Measurements from ENCODE around the gene GAPDHS. TPM values are rescaled to one million over a fixed set of nuclear protein-coding genes. Genes with fewer than 3 reads are reported as not detected.

Gene GAPDHS
- total RNA-seq, 1 donor from 2014 or later = not detected

DNA sequence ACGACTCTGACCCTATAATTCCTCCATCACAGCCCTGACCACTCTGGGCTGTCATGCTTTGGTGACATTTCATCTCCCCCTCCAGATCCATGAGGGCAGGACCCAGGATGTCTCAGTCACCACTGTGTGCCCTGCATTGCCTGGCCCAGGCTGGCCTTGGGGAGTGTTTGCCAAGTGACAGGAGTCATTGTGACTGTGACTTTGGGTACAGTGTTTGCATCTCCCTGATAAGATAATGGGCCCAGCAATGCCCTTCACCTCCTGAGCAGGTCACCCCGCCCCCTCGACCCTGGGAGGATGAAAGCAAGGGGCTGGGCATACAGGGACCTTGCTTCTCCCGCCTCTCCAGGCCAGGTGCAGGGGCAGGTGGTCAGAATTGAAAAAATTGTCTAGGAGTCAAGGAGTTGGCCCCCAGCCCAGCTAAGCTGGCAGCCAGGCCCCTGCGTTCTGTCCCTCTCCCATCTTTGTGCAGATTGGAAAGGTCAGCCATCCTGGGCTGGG, 36.1 kb downstream of the GAPDHS start:
- Mint-ChIP-seq H3K27me3 (ENCODE audit: unreplicated experiment) (no peaks in the 10 kb centered on the region), H3K27ac (ENCODE audit: unreplicated experiment) (no peak overlapping the region), H3K4me3 (ENCODE audit: unreplicated experiment) (no peak overlapping the region), H3K9me3 (ENCODE audit: unreplicated experiment) (peaks cover under 1% of the 10 kb centered on the region), H3K4me1 (ENCODE audit: low read depth, unreplicated experiment) (no peaks in the 10 kb centered on the region), H3K36me3 (ENCODE audit: unreplicated experiment) (no peaks in the 10 kb centered on the region)
- TF ChIP-seq, protein P1, sequence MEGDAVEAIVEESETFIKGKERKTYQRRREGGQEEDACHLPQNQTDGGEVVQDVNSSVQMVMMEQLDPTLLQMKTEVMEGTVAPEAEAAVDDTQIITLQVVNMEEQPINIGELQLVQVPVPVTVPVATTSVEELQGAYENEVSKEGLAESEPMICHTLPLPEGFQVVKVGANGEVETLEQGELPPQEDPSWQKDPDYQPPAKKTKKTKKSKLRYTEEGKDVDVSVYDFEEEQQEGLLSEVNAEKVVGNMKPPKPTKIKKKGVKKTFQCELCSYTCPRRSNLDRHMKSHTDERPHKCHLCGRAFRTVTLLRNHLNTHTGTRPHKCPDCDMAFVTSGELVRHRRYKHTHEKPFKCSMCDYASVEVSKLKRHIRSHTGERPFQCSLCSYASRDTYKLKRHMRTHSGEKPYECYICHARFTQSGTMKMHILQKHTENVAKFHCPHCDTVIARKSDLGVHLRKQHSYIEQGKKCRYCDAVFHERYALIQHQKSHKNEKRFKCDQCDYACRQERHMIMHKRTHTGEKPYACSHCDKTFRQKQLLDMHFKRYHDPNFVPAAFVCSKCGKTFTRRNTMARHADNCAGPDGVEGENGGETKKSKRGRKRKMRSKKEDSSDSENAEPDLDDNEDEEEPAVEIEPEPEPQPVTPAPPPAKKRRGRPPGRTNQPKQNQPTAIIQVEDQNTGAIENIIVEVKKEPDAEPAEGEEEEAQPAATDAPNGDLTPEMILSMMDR (IDR thresholded peaks at IDR 0.05; ENCODE audit: partially characterized antibody, unreplicated experiment) = no peak
- no peak for DNase-seq

DNA sequence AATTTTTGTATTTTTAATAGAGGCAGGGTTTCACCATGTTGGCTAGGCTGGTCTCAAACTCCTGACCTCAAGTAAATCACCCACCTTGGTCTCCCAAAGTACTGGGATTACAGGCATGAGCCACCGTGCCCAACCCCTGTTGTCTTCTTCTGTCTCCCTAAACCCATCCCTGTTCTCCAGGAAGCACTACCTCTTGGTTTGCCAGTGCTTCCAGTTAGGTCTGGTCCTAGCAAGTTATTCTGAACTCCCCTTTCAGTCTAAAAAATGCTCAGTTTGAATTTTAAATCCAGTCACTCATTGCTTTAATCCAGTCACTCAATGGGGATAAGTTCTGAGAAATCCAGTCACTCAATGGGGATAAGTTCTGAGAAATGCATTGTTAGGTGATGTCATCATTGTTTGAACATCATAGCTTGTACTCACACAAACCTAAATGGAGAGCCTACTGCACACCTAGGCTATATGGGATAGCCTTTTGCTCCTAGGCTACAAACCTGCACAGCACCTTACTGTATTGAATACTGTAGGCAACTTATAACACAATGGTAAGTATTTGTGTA, 38.2 kb downstream of the GAPDHS start:
- Mint-ChIP-seq H3K27me3 (ENCODE audit: unreplicated experiment) (peaks cover under 1% of the 10 kb centered on the region), H3K4me3 (ENCODE audit: unreplicated experiment) (no peak overlapping the region), H3K9me3 (ENCODE audit: unreplicated experiment) (peaks cover 11% of the 10 kb centered on the region), H3K4me1 (ENCODE audit: low read depth, unreplicated experiment) (no peaks in the 10 kb centered on the region), H3K36me3 (ENCODE audit: unreplicated experiment) (peaks cover 11% of the 10 kb centered on the region), H3K27ac (ENCODE audit: unreplicated experiment) (no peak overlapping the region)
- TF ChIP-seq, protein P1 (IDR thresholded peaks at IDR 0.05; ENCODE audit: partially characterized antibody, unreplicated experiment) = no peak
- DNase-seq = no peak

DNA sequence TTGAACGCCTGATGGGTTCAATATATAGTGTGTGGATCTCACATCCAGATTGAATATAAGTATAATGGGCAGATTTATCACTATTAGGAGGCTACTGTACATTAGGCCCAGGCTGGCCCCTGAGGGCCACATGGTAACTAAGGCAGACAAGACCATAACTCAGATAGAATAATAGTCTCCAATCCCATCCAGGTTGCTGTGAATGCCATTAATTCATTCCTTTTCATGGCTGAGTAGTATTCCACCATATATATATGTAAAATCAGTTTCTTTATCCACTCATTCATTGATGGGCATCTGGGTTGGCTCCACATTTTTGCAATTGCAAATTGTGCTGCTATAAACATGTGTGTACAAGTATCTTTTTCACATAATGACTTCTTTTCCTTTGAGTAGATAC, 44.7 kb downstream of the GAPDHS start:
- TF ChIP-seq, protein P1 (IDR thresholded peaks at IDR 0.05; ENCODE audit: partially characterized antibody, unreplicated experiment) = no peak
- Mint-ChIP-seq H3K27me3 (ENCODE audit: unreplicated experiment) (peaks cover 6% of the 10 kb centered on the region), H3K4me1 (ENCODE audit: low read depth, unreplicated experiment) (no peaks in the 10 kb centered on the region), H3K4me3 (ENCODE audit: unreplicated experiment) (no peak overlapping the region), H3K9me3 (ENCODE audit: unreplicated experiment) (peaks cover 17% of the 10 kb centered on the region), H3K36me3 (ENCODE audit: unreplicated experiment) (peaks cover 18% of the 10 kb centered on the region), H3K27ac (ENCODE audit: unreplicated experiment) (no peak overlapping the region)
- DNase-seq = no peak

DNA sequence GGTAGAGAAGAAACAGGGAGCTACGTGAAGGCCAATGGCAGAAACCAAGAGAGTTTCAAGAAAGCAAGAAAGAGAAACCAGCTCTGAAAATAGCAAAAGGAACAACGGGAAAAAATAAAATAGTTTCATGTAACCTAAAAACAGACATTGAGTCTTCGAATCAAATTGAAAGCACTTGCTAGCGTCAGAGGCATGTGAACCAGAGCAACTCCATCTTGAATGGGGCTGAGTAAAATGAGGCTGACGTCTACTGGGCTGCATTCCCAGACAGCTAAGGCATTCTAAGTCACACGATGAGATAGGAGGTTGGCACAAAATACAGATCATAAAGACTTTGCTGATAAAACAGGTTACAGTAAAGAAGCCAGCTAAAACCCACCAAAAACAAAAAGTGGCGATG, 45.5 kb downstream of the GAPDHS start:
- Mint-ChIP-seq H3K9me3 (ENCODE audit: unreplicated experiment) (peaks cover 17% of the 10 kb centered on the region), H3K4me3 (ENCODE audit: unreplicated experiment) (no peak overlapping the region), H3K27ac (ENCODE audit: unreplicated experiment) (no peak overlapping the region), H3K36me3 (ENCODE audit: unreplicated experiment) (peaks cover 18% of the 10 kb centered on the region), H3K27me3 (ENCODE audit: unreplicated experiment) (peaks cover 6% of the 10 kb centered on the region), H3K4me1 (ENCODE audit: low read depth, unreplicated experiment) (no peaks in the 10 kb centered on the region)
- no peak for DNase-seq
- TF ChIP-seq, protein P1 (IDR thresholded peaks at IDR 0.05; ENCODE audit: partially characterized antibody, unreplicated experiment) = no peak

DNA sequence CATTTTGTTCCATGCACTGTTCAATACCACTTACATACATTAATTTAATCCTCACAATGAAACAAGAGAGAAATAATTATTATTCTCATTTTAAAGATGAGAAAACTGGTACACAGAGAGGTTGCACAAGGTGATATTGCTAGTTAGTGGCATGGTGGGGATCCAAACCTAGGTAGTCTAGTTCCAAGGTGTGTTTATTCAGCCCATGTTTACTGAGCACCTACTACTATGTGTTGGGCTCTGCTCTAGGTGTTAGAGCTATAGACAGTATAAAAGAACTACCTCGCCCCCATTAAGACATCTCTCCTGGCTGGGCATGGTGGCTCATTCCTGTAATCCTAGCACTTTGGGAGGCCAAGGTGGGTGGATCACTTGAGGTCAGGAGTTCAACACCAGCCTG, 49.5 kb downstream of the GAPDHS start:
- H3K9me3 Mint-ChIP-seq (ENCODE audit: unreplicated experiment) = no peaks in the 10 kb centered on the region
- H3K27ac Mint-ChIP-seq (ENCODE audit: unreplicated experiment) = no peak overlapping the region
- DNase-seq = no peak
- H3K27me3 Mint-ChIP-seq (ENCODE audit: unreplicated experiment) = peaks cover 2% of the 10 kb centered on the region
- no peak overlapping the region for H3K4me3 Mint-ChIP-seq (ENCODE audit: unreplicated experiment)
- no peaks in the 10 kb centered on the region for H3K36me3 Mint-ChIP-seq (ENCODE audit: unreplicated experiment)
- no peaks in the 10 kb centered on the region for H3K4me1 Mint-ChIP-seq (ENCODE audit: low read depth, unreplicated experiment)
- TF ChIP-seq, protein P1 (IDR thresholded peaks at IDR 0.05; ENCODE audit: partially characterized antibody, unreplicated experiment) = no peak
